ENCODE results near the gene PDGFD.

The PDGFD gene

DNA sequence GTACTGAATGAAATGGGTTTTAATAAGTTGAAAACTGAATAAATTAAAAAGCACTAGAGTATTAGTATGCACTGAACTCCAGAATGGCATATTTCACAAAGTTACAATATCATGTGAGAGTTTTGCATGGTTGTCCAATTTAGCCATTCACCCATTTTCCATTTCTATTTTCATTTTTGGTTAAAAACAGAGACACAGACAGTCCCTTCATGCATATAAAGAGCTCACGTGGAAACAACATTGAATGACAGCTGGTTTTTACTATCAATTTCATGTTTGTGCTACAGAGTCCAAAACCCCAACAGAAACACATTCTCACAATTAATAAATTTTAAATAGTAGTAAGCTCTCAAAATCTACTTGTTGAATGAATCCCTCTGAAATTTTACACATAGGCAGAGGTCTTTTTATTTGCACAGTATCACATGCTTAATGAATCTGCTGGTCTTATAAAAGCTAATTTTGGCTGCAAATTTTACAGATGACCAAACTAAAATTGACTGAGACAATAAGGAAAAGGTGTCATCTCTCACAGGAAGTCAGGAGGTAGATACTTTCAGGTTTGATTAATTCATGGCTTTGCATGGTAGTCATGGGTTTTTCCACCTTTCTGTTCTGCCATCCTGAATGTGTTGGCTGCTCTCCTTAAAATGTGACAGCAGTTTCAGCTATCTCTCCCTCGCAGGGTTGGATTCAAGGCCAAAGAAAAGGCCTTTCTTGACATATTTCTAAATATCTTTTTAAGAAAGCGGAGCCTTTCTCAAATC lies 148.1 kb downstream of the PDGFD start:
- H3K9ac ChIP-seq (ENCODE audit: low read depth, low read length) = no peak overlapping the region

GRCh38 chr11:104011044-104011443 lies 152.9 kb downstream of the PDGFD start:
- H3K9me3 ChIP-seq (ENCODE audit: insufficient read depth, low read depth, low read length) = no peaks in the 10 kb centered on the region
- H3K36me3 ChIP-seq (ENCODE audit: insufficient read depth, low read depth, low read length) = no peaks in the 10 kb centered on the region
- H3K4me1 ChIP-seq (ENCODE audit: insufficient read depth, low read length) = no peaks in the 10 kb centered on the region
- no peak overlapping the region for H3K9ac ChIP-seq (ENCODE audit: low read depth, low read length)
- H3K27ac ChIP-seq (ENCODE audit: low read length) = no peak overlapping the region
- H3K4me3 ChIP-seq (ENCODE audit: low read length) = no peak overlapping the region
- no peaks in the 10 kb centered on the region for H3K27me3 ChIP-seq (ENCODE audit: insufficient read depth, low read length)

More for the DNA sequence above, 148.1 kb downstream of the PDGFD start:
- H3K36me3 ChIP-seq (ENCODE audit: insufficient read depth, low read depth, low read length) = no peaks in the 10 kb centered on the region
- H3K4me3 ChIP-seq (ENCODE audit: low read length) = no peak overlapping the region
- no peaks in the 10 kb centered on the region for H3K4me1 ChIP-seq (ENCODE audit: insufficient read depth, low read length)
- no peaks in the 10 kb centered on the region for H3K9me3 ChIP-seq (ENCODE audit: insufficient read depth, low read depth, low read length)
- H3K27ac ChIP-seq (ENCODE audit: low read length) = no peak overlapping the region
- no peaks in the 10 kb centered on the region for H3K27me3 ChIP-seq (ENCODE audit: insufficient read depth, low read length)

- Histone ChIP-seq H3K36me3 (ENCODE audit: insufficient read depth, low read depth, low read length) (no peaks in the 10 kb centered on the region), H3K9ac (ENCODE audit: low read depth, low read length) (no peak overlapping the region), H3K27me3 (ENCODE audit: insufficient read depth, low read length) (no peaks in the 10 kb centered on the region), H3K9me3 (ENCODE audit: insufficient read depth, low read depth, low read length) (no peaks in the 10 kb centered on the region), H3K27ac (ENCODE audit: low read length) (no peak overlapping the region), H3K4me3 (ENCODE audit: low read length) (no peak overlapping the region), H3K4me1 (ENCODE audit: insufficient read depth, low read length) (no peaks in the 10 kb centered on the region)
Measured at GRCh38 chr11:104009744-104010143, 154.2 kb downstream of the PDGFD start.

GRCh38 chr11:104005234-104005855 lies 158.6 kb downstream of the PDGFD start:
- Histone ChIP-seq H3K9me3 (ENCODE audit: insufficient read depth, low read depth, low read length) (no peaks in the 10 kb centered on the region), H3K36me3 (ENCODE audit: insufficient read depth, low read depth, low read length) (no peaks in the 10 kb centered on the region), H3K27me3 (ENCODE audit: insufficient read depth, low read length) (no peaks in the 10 kb centered on the region), H3K4me1 (ENCODE audit: insufficient read depth, low read length) (no peaks in the 10 kb centered on the region), H3K27ac (ENCODE audit: low read length) (no peak overlapping the region), H3K4me3 (ENCODE audit: low read length) (no peak overlapping the region), H3K9ac (ENCODE audit: low read depth, low read length) (no peak overlapping the region)

- H3K27me3 ChIP-seq (ENCODE audit: insufficient read depth, low read length) = no peaks in the 10 kb centered on the region
- no peak overlapping the region for H3K4me3 ChIP-seq (ENCODE audit: low read length)
- no peak overlapping the region for H3K27ac ChIP-seq (ENCODE audit: low read length)
- H3K9ac ChIP-seq (ENCODE audit: low read depth, low read length) = no peak overlapping the region
- no peaks in the 10 kb centered on the region for H3K9me3 ChIP-seq (ENCODE audit: insufficient read depth, low read depth, low read length)
- H3K36me3 ChIP-seq (ENCODE audit: insufficient read depth, low read depth, low read length) = no peaks in the 10 kb centered on the region
- no peaks in the 10 kb centered on the region for H3K4me1 ChIP-seq (ENCODE audit: insufficient read depth, low read length)
Measured at GRCh38 chr11:104003491-104003890, 160.5 kb downstream of the PDGFD start.

- Histone ChIP-seq H3K27me3 (ENCODE audit: insufficient read depth, low read length) (no peaks in the 10 kb centered on the region), H3K27ac (ENCODE audit: low read length) (no peak overlapping the region), H3K4me1 (ENCODE audit: insufficient read depth, low read length) (no peaks in the 10 kb centered on the region), H3K36me3 (ENCODE audit: insufficient read depth, low read depth, low read length) (no peaks in the 10 kb centered on the region), H3K9ac (ENCODE audit: low read depth, low read length) (no peak overlapping the region), H3K4me3 (ENCODE audit: low read length) (no peak overlapping the region), H3K9me3 (ENCODE audit: insufficient read depth, low read depth, low read length) (no peaks in the 10 kb centered on the region)
Measured at GRCh38 chr11:104001561-104002056, 162.3 kb downstream of the PDGFD start.

DNA sequence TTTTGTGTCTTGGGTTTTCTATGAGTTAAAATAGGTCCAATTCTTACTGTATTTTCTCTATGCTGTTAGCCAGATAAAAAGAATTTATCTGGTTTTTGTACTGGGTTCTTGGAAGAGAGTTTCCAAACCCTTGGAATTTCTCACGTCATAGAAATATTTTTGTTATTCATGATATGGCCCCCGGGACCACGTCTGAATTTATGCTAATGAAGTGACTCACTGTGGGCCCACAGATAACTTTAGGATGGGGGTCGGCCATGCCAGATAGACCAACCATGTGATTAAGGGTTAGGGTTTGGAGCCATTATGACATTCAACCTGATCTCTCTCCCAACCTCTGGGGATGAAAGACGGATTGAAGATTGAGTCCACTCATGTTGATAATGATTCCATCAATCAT lies 163.1 kb downstream of the PDGFD start:
- Histone ChIP-seq H3K27me3 (ENCODE audit: insufficient read depth, low read length) (no peaks in the 10 kb centered on the region), H3K4me1 (ENCODE audit: insufficient read depth, low read length) (no peaks in the 10 kb centered on the region), H3K36me3 (ENCODE audit: insufficient read depth, low read depth, low read length) (no peaks in the 10 kb centered on the region), H3K4me3 (ENCODE audit: low read length) (no peak overlapping the region), H3K9ac (ENCODE audit: low read depth, low read length) (no peak overlapping the region), H3K27ac (ENCODE audit: low read length) (no peak overlapping the region), H3K9me3 (ENCODE audit: insufficient read depth, low read depth, low read length) (no peaks in the 10 kb centered on the region)

- H3K27me3 ChIP-seq (ENCODE audit: insufficient read depth, low read length) = no peaks in the 10 kb centered on the region
- H3K9ac ChIP-seq (ENCODE audit: low read depth, low read length) = no peak overlapping the region
- no peaks in the 10 kb centered on the region for H3K36me3 ChIP-seq (ENCODE audit: insufficient read depth, low read depth, low read length)
- no peaks in the 10 kb centered on the region for H3K9me3 ChIP-seq (ENCODE audit: insufficient read depth, low read depth, low read length)
- no peak overlapping the region for H3K27ac ChIP-seq (ENCODE audit: low read length)
- H3K4me3 ChIP-seq (ENCODE audit: low read length) = no peak overlapping the region
- H3K4me1 ChIP-seq (ENCODE audit: insufficient read depth, low read length) = no peaks in the 10 kb centered on the region
Measured at GRCh38 chr11:103998826-103999508, 165.0 kb downstream of the PDGFD start.

DNA sequence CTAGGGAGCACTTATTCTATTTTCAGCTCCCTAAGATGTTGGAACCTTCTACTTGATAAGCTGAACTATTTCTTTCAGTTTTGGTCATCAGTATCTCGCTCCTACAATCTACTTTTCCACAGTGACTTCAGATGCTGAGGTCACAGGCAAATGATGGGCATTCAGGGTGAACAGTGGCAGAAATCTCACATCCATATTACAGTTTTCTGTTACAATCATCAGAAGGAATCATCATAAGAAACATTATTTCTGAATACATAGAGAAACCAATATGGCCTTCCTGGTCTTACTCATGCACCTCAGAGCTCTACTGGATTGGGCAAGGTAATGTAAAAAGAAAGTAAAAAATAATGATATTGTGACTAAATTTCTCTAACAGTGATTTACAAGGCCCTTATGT lies 166.9 kb downstream of the PDGFD start:
- Histone ChIP-seq H3K9me3 (ENCODE audit: insufficient read depth, low read depth, low read length) (no peaks in the 10 kb centered on the region), H3K36me3 (ENCODE audit: insufficient read depth, low read depth, low read length) (no peaks in the 10 kb centered on the region), H3K4me3 (ENCODE audit: low read length) (no peak overlapping the region), H3K27ac (ENCODE audit: low read length) (no peak overlapping the region), H3K27me3 (ENCODE audit: insufficient read depth, low read length) (no peaks in the 10 kb centered on the region), H3K9ac (ENCODE audit: low read depth, low read length) (no peak overlapping the region), H3K4me1 (ENCODE audit: insufficient read depth, low read length) (no peaks in the 10 kb centered on the region)

DNA sequence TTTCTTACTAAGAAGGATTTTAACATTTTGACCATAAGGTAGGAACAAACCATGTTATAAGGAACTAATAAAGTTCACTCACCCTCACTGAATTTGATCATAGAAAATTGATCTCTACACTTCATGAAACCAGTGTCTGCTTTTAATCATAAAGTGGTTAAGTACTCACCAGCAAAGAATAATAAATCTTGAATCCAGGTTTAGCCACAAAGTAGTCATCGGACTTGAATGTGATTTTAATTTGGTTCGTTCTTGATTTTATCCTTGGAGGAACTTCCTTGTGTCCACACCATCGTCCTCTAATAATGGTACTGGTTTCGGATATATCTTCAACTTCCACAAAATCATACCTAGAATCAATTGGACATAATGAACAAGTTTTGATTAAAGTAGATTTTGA lies 168.1 kb downstream of the PDGFD start:
- Histone ChIP-seq H3K27ac (ENCODE audit: low read length) (no peak overlapping the region), H3K36me3 (ENCODE audit: insufficient read depth, low read depth, low read length) (no peaks in the 10 kb centered on the region), H3K4me3 (ENCODE audit: low read length) (no peak overlapping the region), H3K9ac (ENCODE audit: low read depth, low read length) (no peak overlapping the region), H3K27me3 (ENCODE audit: insufficient read depth, low read length) (no peaks in the 10 kb centered on the region), H3K9me3 (ENCODE audit: insufficient read depth, low read depth, low read length) (no peaks in the 10 kb centered on the region), H3K4me1 (ENCODE audit: insufficient read depth, low read length) (no peaks in the 10 kb centered on the region)

GRCh38 chr11:103994518-103994917 lies 169.4 kb downstream of the PDGFD start:
- no peak overlapping the region for H3K9ac ChIP-seq (ENCODE audit: low read depth, low read length)
- H3K36me3 ChIP-seq (ENCODE audit: insufficient read depth, low read depth, low read length) = no peaks in the 10 kb centered on the region
- no peak overlapping the region for H3K4me3 ChIP-seq (ENCODE audit: low read length)
- H3K27me3 ChIP-seq (ENCODE audit: insufficient read depth, low read length) = no peaks in the 10 kb centered on the region
- H3K4me1 ChIP-seq (ENCODE audit: insufficient read depth, low read length) = no peaks in the 10 kb centered on the region
- no peak overlapping the region for H3K27ac ChIP-seq (ENCODE audit: low read length)
- H3K9me3 ChIP-seq (ENCODE audit: insufficient read depth, low read depth, low read length) = no peaks in the 10 kb centered on the region

DNA sequence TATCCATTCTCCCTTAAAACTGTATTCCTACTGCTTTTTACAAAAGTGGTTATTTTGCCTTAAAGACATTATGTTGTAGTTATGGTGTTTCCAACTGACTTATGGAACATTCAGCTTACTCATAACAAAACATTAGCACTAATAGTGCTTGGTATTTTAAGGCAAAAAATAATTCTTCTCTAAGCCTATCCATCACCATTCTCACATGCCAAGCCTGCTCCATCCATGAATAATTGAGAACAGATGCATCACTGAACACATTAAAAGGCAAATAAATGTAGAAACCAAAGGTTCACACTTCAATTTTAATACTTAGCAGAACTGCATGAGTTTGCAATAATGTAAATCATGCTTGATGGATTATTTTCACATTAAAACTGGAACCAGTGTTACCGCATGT lies 169.9 kb downstream of the PDGFD start:
- Histone ChIP-seq H3K36me3 (ENCODE audit: insufficient read depth, low read depth, low read length) (no peaks in the 10 kb centered on the region), H3K9ac (ENCODE audit: low read depth, low read length) (no peak overlapping the region), H3K4me3 (ENCODE audit: low read length) (no peak overlapping the region), H3K27ac (ENCODE audit: low read length) (no peak overlapping the region), H3K9me3 (ENCODE audit: insufficient read depth, low read depth, low read length) (no peaks in the 10 kb centered on the region), H3K4me1 (ENCODE audit: insufficient read depth, low read length) (no peaks in the 10 kb centered on the region), H3K27me3 (ENCODE audit: insufficient read depth, low read length) (no peaks in the 10 kb centered on the region)

Data from iPS-20b (cell line).